Skeletal muscle tissue (tissue), 4 donors: Measurements from ENCODE around the gene TMPRSS4. TPM values are rescaled to one million over a fixed set of nuclear protein-coding genes. Genes with fewer than 3 reads are reported as not detected.

Experiments
- H3K27ac ChIP-seq: one replicate; pipeline ENCODE4 v1.7.0; 2013; ENCODE audit warnings: mild to moderate bottlenecking, low read depth, low read length, inconsistent platforms
- H3K27me3 ChIP-seq, 3 donors: one replicate each; pipeline ENCODE4 v1.7.0; 2013; ENCODE audit warnings: low read length in 3 of 3; ENCODE audit not compliant: control insufficient read depth in 3 of 3, insufficient read depth in 3 of 3
- H3K36me3 ChIP-seq, 3 donors: one replicate each; pipeline ENCODE4 v1.7.0; 2013; ENCODE audit warnings: low read length in 3 of 3; ENCODE audit not compliant: control insufficient read depth in 3 of 3, insufficient read depth in 3 of 3
- H3K4me1 ChIP-seq, 3 donors: one replicate each; pipeline ENCODE4 v1.7.0; 2013; ENCODE audit warnings: low read length in 3 of 3, mild to moderate bottlenecking in 3 of 3; ENCODE audit not compliant: control insufficient read depth in 3 of 3, insufficient read depth in 3 of 3
- H3K4me3 ChIP-seq, 3 donors: one replicate each; pipeline ENCODE4 v1.7.0; 2013; ENCODE audit warnings: low read length in 3 of 3
- H3K9ac ChIP-seq, 3 donors: one replicate each; pipeline ENCODE4 v1.7.0; 2013; ENCODE audit warnings: low read length in 3 of 3, mild to moderate bottlenecking in 3 of 3, moderate library complexity in 2 of 3, low read depth in 1 of 3
- H3K9me3 ChIP-seq, 3 donors: one replicate each; pipeline ENCODE4 v1.7.0; 2013; ENCODE audit warnings: low read length in 3 of 3; ENCODE audit not compliant: control insufficient read depth in 3 of 3
- total RNA-seq: library from RNA; depleted of rRNA; stranded (reverse); fragments of >200 nt; gene quantifications from one replicate; pipeline ENCODE4 v1.2.3, GENCODE V29; 2014
- donor health status: Osteomylitis.

The TMPRSS4 gene
- total RNA-seq, 1 donor from 2014 or later, result not detected

GRCh38 chr11:118142081-118142480, 65.2 kb downstream of the TMPRSS4 start:
- Histone ChIP-seq H3K4me3 (no peak overlapping the region), H3K27me3 (peaks cover 0 to 16% (median 12%) of the 10 kb centered on the region in 3 donors), H3K9me3 (no peaks in the 10 kb centered on the region), H3K4me1 (peaks cover 3 to 15% (median 13%) of the 10 kb centered on the region in 3 donors), H3K36me3 (no peaks in the 10 kb centered on the region), H3K27ac (no peak overlapping the region), H3K9ac (no peak overlapping the region)

DNA sequence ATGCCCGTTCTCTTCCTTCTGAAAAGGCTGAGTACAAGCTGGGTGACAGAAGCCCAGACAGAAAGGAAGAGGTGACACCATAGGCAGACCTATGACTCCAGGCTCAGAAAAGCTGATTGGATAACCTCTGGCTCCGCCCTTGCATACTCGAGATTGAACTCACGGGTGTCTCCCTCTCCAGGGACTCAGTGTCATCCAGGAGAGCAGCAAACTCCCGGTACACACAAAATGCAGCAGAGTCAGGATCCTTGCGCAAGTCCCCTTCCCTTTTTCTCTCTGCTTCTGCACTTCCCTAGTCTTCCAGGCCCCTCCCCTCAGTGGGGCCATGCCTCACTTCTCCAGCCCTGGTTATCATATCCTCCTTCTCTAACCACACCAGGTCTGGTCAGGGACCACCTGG, 65.9 kb downstream of the TMPRSS4 start:
- Histone ChIP-seq H3K9ac (no peak overlapping the region), H3K36me3 (no peaks in the 10 kb centered on the region), H3K4me3 (no peak overlapping the region), H3K4me1 (peaks cover 7 to 18% (median 15%) of the 10 kb centered on the region in 3 donors), H3K27ac (no peak overlapping the region), H3K9me3 (no peaks in the 10 kb centered on the region), H3K27me3 (peaks cover 0 to 16% (median 9%) of the 10 kb centered on the region in 3 donors)

DNA sequence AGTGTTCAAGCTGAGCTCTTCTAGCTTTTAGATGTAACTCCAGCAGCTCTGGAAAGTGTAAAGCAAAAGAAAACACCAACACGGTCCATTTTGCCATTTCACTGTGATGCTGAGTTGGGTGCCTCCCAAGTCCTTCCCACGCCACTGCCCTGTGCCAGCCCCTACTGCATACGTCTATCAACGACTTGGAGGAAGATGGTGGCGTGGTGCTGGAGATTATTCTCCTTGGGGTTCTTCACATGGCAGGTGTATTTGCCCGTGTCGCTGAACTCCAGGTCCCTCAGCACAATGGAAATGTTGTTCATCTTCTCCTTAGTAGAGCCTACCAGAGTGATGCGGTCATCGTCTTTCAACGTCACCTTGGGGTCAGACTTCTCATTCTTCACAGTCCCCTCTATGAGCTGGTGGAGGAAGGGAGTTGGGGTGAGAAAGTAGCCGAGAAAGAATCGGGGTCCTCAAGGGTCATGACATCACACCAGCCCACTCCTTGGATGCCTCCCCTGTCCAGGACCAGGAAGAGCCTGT, 66.8 kb downstream of the TMPRSS4 start:
- H3K36me3 ChIP-seq, result no peaks in the 10 kb centered on the region
- no peaks in the 10 kb centered on the region for H3K9me3 ChIP-seq
- H3K27ac ChIP-seq, result no peak overlapping the region
- no peak overlapping the region for H3K9ac ChIP-seq
- H3K4me1 ChIP-seq, result peaks cover 7 to 22% (median 15%) of the 10 kb centered on the region in 3 donors
- H3K27me3 ChIP-seq, result peaks cover 0 to 16% (median 8%) of the 10 kb centered on the region in 3 donors
- no peak overlapping the region for H3K4me3 ChIP-seq

GRCh38 chr11:118144301-118145268, 67.7 kb downstream of the TMPRSS4 start:
- Histone ChIP-seq H3K27ac (no peak overlapping the region), H3K9me3 (no peaks in the 10 kb centered on the region), H3K9ac (peak overlapping the region in 1 of 3 donors; percentile 74), H3K4me3 (peak overlapping the region; percentile 67 to 83 (median 82)), H3K4me1 (peaks cover 11 to 24% (median 17%) of the 10 kb centered on the region in 3 donors), H3K36me3 (no peaks in the 10 kb centered on the region), H3K27me3 (peaks cover 0 to 19% (median 8%) of the 10 kb centered on the region in 3 donors)

GRCh38 chr11:118145285-118146227, 68.7 kb downstream of the TMPRSS4 start:
- Histone ChIP-seq H3K36me3 (no peaks in the 10 kb centered on the region), H3K4me1 (peaks cover 11 to 24% (median 17%) of the 10 kb centered on the region in 3 donors), H3K9me3 (no peaks in the 10 kb centered on the region), H3K4me3 (peak overlapping the region; percentile 67 to 83 (median 82)), H3K27ac (peak overlapping the region; percentile 64), H3K9ac (peak overlapping the region; percentile 20 to 74 (median 56)), H3K27me3 (peaks cover 2 to 20% (median 5%) of the 10 kb centered on the region in 3 donors)

GRCh38 chr11:118146554-118146953, 69.7 kb downstream of the TMPRSS4 start:
- peak overlapping the region in 1 of 3 donors; percentile 50 for H3K9ac ChIP-seq
- H3K4me3 ChIP-seq, result no peak overlapping the region
- no peaks in the 10 kb centered on the region for H3K9me3 ChIP-seq
- peak overlapping the region; percentile 64 for H3K27ac ChIP-seq
- no peaks in the 10 kb centered on the region for H3K36me3 ChIP-seq
- H3K27me3 ChIP-seq, result peaks cover 2 to 20% (median 12%) of the 10 kb centered on the region in 3 donors
- H3K4me1 ChIP-seq, result peaks cover 18 to 31% (median 23%) of the 10 kb centered on the region in 3 donors

DNA sequence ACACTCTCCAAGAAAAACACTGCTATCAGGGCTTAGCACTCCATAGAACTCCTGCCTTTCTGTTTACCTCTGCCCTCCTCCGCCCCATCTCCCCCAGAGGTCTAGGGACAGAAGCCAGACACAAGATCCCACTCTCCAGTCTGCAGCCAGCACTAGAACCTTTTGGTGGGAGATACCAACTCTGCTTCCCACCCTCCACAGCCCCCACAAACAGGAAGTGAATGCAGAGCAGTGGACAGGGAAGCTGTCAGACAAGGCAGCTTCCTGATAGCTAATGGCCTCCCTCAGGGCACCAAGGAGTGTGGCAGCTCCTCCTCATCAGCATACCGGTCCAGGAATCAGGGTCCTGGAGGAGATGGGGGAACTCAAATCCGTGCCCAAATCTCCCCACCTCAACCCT, 70.6 kb downstream of the TMPRSS4 start:
- Histone ChIP-seq H3K27me3 (peaks cover 5 to 26% (median 21%) of the 10 kb centered on the region in 3 donors), H3K36me3 (no peaks in the 10 kb centered on the region), H3K9ac (no peak overlapping the region), H3K4me1 (peaks cover 27 to 40% (median 30%) of the 10 kb centered on the region in 3 donors), H3K4me3 (no peak overlapping the region), H3K27ac (peak overlapping the region; percentile 9), H3K9me3 (no peaks in the 10 kb centered on the region)

DNA sequence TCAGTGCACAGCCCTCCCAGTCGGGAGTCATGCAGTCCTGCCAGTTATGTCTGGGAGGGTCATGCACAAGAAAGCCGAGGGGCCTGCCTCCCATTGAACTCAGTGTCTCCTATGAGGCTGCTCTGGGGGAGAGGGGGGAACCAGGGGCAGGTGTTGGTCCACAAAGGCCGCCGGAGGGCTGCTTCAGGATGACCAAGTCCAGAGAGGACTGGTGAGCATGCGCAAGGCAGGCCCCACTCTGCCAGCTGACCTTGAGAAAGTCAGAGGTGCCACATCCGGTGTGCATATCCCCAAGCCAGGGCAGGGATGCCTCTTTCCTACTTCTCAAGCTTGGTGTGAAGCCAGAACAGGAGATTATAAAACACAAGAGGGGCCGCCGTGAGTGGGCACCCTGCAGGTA, 71.4 kb downstream of the TMPRSS4 start:
- no peak overlapping the region for H3K4me3 ChIP-seq
- no peak overlapping the region for H3K27ac ChIP-seq
- no peaks in the 10 kb centered on the region for H3K9me3 ChIP-seq
- H3K4me1 ChIP-seq, result peaks cover 31 to 45% (median 35%) of the 10 kb centered on the region in 3 donors
- H3K27me3 ChIP-seq, result peaks cover 10 to 25% (median 21%) of the 10 kb centered on the region in 3 donors
- no peaks in the 10 kb centered on the region for H3K36me3 ChIP-seq
- H3K9ac ChIP-seq, result no peak overlapping the region

DNA sequence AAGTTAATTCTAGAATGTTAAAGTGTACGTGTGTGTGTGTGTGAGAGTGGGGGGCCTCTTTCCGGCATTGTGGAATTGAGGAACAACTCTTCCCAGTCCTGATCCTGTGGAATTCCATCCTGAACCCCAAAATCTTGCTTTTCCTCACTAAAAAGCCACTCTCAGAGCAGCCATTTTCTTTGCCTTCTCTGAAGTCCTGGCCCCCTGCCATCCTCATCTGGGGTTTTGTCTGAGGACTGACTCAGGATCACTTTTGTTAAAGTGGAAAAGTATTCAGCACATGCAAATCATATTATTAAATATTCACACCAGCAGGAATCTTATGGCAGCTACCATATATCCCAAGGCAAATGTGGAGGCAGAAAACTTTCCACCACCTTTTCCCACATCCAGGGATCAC, 72.0 kb downstream of the TMPRSS4 start:
- H3K9me3 ChIP-seq, result no peaks in the 10 kb centered on the region
- H3K27me3 ChIP-seq, result peaks cover 14 to 27% (median 21%) of the 10 kb centered on the region in 3 donors
- no peak overlapping the region for H3K27ac ChIP-seq
- peaks cover 36 to 47% (median 39%) of the 10 kb centered on the region in 3 donors for H3K4me1 ChIP-seq
- no peaks in the 10 kb centered on the region for H3K36me3 ChIP-seq
- no peak overlapping the region for H3K4me3 ChIP-seq
- H3K9ac ChIP-seq, result no peak overlapping the region
